Stimulated activated CD4-positive, alpha-beta T cell treated with anti-CD3 and anti-CD28 coated beads, Interleukin-15, amount 100 ng/mL, for 1 hour (primary cell): ENCODE measurements around the gene SLC38A6.

Experiments
- DNase-seq, 2 donors: peaks; one replicate each; pipeline ENCODE4 v3.0.0-alpha.2; 2020; ENCODE audit warnings: low read depth in 1 of 2, low spot score in 1 of 2

SLC38A6 gene

DNA sequence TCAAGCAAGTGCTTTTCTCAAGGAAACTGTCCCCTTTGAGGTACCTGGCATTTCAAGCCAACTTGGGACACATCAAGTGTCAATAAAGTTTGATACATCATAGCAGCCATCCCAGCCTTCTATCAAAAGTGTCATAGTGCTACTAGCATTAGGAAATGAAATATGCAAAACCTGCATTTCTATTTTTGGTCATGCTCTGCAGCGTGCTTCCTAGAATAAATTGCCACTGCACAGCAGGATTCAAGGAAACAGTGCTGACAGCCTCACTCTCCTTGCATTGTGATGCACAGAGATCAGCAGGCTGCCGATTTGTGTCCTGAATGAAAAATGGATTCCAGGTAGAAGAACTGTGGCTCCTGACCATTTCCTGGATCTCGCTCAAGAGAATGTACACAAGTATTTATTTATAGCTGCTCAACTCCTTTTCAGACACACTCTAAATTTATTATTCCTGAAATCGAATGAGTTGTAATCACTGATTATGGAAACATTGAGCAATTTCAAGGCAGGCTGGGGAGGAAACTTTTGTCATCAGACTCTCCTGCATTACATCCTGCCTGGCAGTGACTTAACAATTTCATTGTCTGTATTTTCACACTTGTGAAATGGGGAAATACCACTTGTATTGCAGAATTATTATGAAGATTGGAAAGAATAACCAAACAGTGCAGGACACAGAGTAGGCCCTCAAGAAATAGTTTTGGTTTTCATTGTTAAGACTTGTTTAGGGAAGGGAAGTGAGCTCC lies 120.9 kb downstream of the SLC38A6 start:
- no peak for DNase-seq
